HG02642 (cell line): ENCODE results near the gene PNRC2.
"Not testable (repeated sequence)": the region's sequence is repeated elsewhere in the genome, so short reads cannot be mapped to it uniquely, and the experiment has no call there.

ENCODE experiments used
- ATAC-seq: cut with Tn5 transposase; IDR thresholded peaks from one replicate; pipeline ENCODE4 v1.9.1; 2021; ENCODE audit warnings: mild to moderate bottlenecking; ENCODE audit not compliant: unreplicated experiment, poor library complexity

PNRC2 gene

GRCh38 chr1:23947366-23947765, 12.3 kb upstream of the PNRC2 start:
- no peak for ATAC-seq

- ATAC-seq = no peak
Measured at GRCh38 chr1:23953020-23953419, 6.6 kb upstream of the PNRC2 start.

GRCh38 chr1:23957096-23957495, 2.5 kb upstream of the PNRC2 start:
- ATAC-seq = no peak

GRCh38 chr1:23958040-23958809, 1.4 kb upstream of the PNRC2 start:
- not testable (repeated sequence) for ATAC-seq

GRCh38 chr1:23958810-23959460, 693 bp upstream of the PNRC2 start:
- ATAC-seq = peak; percentile 62

GRCh38 chr1:23960291-23961020, 828 bp downstream of the PNRC2 start:
- no peak for ATAC-seq

- no peak for ATAC-seq
Measured at GRCh38 chr1:23963617-23964234, 4.1 kb downstream of the PNRC2 start.

- no peak for ATAC-seq
Measured at GRCh38 chr1:23964235-23964668, 4.6 kb downstream of the PNRC2 start.

- ATAC-seq = no peak
Measured at GRCh38 chr1:23964790-23965740, 5.4 kb downstream of the PNRC2 start.

- no peak for ATAC-seq
Measured at GRCh38 chr1:23966973-23967493, 7.4 kb downstream of the PNRC2 start.

- ATAC-seq = no peak
Measured at GRCh38 chr1:23967871-23968270, 8.2 kb downstream of the PNRC2 start.

- ATAC-seq = no peak
Measured at GRCh38 chr1:23977187-23977853, 17.7 kb downstream of the PNRC2 start.

- ATAC-seq = no peak
Measured at GRCh38 chr1:23977854-23978191, 18.2 kb downstream of the PNRC2 start.

GRCh38 chr1:23978805-23979204, 19.2 kb downstream of the PNRC2 start:
- ATAC-seq = no peak

GRCh38 chr1:23979387-23979880, 19.8 kb downstream of the PNRC2 start:
- ATAC-seq = no peak

GRCh38 chr1:23979881-23980727, 20.5 kb downstream of the PNRC2 start, which contains the start of gene SRSF10:
SRSF10 (minus strand) TSS chr1:23980327; CDS start chr1:23980255, 72 bp downstream.
- peak; percentile 94 for ATAC-seq

- ATAC-seq = peak; percentile 29
Measured at GRCh38 chr1:23980728-23981070, 21.1 kb downstream of the PNRC2 start.
